Prostate gland (tissue), 2 donors: Measurements from ENCODE around the gene APOBEC3H. TPM values are rescaled to one million over a fixed set of nuclear protein-coding genes. Genes with fewer than 3 reads are reported as not detected.

ENCODE experiments used
- DNase-seq: peaks from one replicate; pipeline ENCODE4 v3.0.0-alpha.2; 2019; ENCODE audit warnings: low spot score
- H3K27ac ChIP-seq, 2 donors: fragments of 200-600 bp; sonication (generic); 2 replicates each; pipeline ENCODE4 v1.5.1; 2017 to 2019
- H3K27me3 ChIP-seq: fragments of 200-600 bp; sonication (generic); replicated peaks from 2 replicates; pipeline ENCODE4 v1.5.1; 2019; ENCODE audit not compliant: insufficient read depth
- H3K36me3 ChIP-seq, 2 donors: fragments of 200-600 bp; sonication (generic); 1 replicate in 1 of 2; 2 replicates in 1 of 2; pipeline versions ENCODE4 v1.5.1 to v1.8.1; 2017 to 2019
- H3K4me1 ChIP-seq: fragments of 200-600 bp; sonication (generic); replicated peaks from 2 replicates; pipeline ENCODE4 v1.5.1; 2019
- H3K4me3 ChIP-seq, 2 donors: fragments of 200-600 bp; sonication (generic); 2 replicates each; pipeline ENCODE4 v1.5.1; 2017 to 2019
- H3K9me3 ChIP-seq: fragments of 200-600 bp; sonication (generic); 2 replicates; pipeline ENCODE4 v1.5.1; 2017
- POLR2A ChIP-seq: fragments of 450-650 bp; IDR thresholded peaks from one replicate; pipeline ENCODE4 v1.6.1; 2016; ENCODE audit warnings: antibody characterized with exemption, mild to moderate bottlenecking
- POLR2AphosphoS5 ChIP-seq: sonication (generic); formaldehyde crosslinking; IDR thresholded peaks from one replicate; pipeline ENCODE4 v1.6.1; 2017; ENCODE audit warnings: antibody characterized with exemption
- WGBS: methylation state at CpG from one replicate; pipeline ENCODE4 v1.1.5; 2018; 5-methylcytosine and 5-hydroxymethylcytosine counted together
- intact Hi-C: fragments of 100-400 bp; cut with DNase I; formaldehyde crosslinking; loops from one replicate; pipeline ENCODE4 v1.14.2; 2022
- total RNA-seq, 2 donors: library from RNA; depleted of rRNA; stranded (reverse); fragments of >200 nt; gene quantifications; one replicate each; pipeline ENCODE4 v1.1.0, GENCODE V29; 2016
- TF ChIP-seq, protein P1 (sequence below), 4 experiments: fragments of 200-600 bp in 2 of 4; fragments of 450-650 bp in 2 of 4; sonication (generic) in 2 of 4; IDR thresholded peaks; 1 replicate in 3 of 4; 2 replicates in 1 of 4; pipeline ENCODE4 v1.5.1; 2016 to 2019; ENCODE audit warnings: antibody characterized with exemption in 4 of 4, mild to moderate bottlenecking in 2 of 4, moderate library complexity in 2 of 4

Gene APOBEC3H
- total RNA-seq, 2 donors from 2014 or later, result 4.1 TPM; not detected in 1

DNA sequence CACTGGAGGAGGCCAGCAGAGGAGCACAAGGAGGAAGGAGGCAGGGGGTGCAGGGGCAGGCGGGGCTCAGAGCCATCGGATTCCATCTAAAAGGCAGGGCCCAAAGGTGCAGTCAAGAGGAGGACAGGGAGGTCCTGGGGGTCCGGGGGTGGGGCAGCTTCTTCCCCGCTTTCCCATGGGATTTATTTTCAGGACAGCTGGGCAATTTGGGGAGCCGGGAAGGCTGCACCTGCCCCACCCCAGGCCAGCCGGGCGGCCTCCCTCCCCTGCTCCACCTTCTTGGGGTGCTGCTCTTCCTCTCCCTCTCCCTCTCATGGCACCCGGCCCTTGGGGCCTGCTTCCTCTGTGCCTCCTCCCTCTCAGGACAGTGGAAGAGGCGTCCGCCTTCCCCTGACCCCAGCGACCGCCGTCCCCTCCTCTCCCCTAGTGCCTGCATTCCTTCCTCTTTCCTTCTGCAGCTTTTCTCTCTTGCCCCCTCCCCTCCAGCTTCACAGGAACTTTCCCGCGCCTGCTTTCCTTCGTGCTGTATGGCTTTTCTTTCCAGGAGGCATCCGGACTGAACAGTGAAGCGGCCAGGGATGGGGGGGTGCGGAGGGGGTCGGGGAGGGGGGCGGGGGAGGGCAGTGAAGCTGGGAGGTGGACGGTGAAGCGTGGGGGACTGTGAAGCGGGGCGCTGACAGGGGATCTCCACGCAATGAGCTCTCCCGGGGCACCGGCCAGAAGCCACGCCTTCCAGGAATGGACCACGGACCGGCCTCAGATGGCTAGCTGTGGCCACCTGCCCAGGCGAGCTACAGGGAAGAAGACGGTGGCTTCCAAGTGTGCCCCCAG is 26.9 kb downstream of the APOBEC3H start:
- intact Hi-C loops, result loop anchor here (10.0 kb wide), 3 partner anchors 109 to 359 kb away; partner anchors contain the start of gene APOBEC3C
- no peaks in the 10 kb centered on the region for H3K36me3 ChIP-seq
- no peaks in the 10 kb centered on the region for H3K4me1 ChIP-seq
- H3K27ac ChIP-seq, result no peak overlapping the region
- no peak for DNase-seq
- no peaks in the 10 kb centered on the region for H3K9me3 ChIP-seq
- TF ChIP-seq, protein P1, sequence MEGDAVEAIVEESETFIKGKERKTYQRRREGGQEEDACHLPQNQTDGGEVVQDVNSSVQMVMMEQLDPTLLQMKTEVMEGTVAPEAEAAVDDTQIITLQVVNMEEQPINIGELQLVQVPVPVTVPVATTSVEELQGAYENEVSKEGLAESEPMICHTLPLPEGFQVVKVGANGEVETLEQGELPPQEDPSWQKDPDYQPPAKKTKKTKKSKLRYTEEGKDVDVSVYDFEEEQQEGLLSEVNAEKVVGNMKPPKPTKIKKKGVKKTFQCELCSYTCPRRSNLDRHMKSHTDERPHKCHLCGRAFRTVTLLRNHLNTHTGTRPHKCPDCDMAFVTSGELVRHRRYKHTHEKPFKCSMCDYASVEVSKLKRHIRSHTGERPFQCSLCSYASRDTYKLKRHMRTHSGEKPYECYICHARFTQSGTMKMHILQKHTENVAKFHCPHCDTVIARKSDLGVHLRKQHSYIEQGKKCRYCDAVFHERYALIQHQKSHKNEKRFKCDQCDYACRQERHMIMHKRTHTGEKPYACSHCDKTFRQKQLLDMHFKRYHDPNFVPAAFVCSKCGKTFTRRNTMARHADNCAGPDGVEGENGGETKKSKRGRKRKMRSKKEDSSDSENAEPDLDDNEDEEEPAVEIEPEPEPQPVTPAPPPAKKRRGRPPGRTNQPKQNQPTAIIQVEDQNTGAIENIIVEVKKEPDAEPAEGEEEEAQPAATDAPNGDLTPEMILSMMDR (IDR thresholded peaks at IDR 0.05), result no peak
- no peak for TF ChIP-seq POLR2A
- no peak for TF ChIP-seq POLR2AphosphoS5
- H3K27me3 ChIP-seq, result no peaks in the 10 kb centered on the region
- no peak overlapping the region for H3K4me3 ChIP-seq
- WGBS, result 37% methylated on average over 31 of the region's 33 CpGs

GRCh38 chr22:39125622-39126021 is 28.6 kb downstream of the APOBEC3H start:
- Histone ChIP-seq H3K4me1 (no peaks in the 10 kb centered on the region), H3K4me3 (no peak overlapping the region), H3K9me3 (no peaks in the 10 kb centered on the region), H3K27me3 (no peaks in the 10 kb centered on the region), H3K36me3 (no peaks in the 10 kb centered on the region), H3K27ac (no peak overlapping the region)
- TF ChIP-seq, protein P1 (IDR thresholded peaks at IDR 0.05), result no peak
- no peak for TF ChIP-seq POLR2AphosphoS5
- intact Hi-C loops, result loop anchor here (10.0 kb wide), 3 partner anchors 111 to 361 kb away; partner anchors contain the start of gene APOBEC3C
- DNase-seq, result no peak
- WGBS, result 89% methylated on average over 5 of the region's 5 CpGs

DNA sequence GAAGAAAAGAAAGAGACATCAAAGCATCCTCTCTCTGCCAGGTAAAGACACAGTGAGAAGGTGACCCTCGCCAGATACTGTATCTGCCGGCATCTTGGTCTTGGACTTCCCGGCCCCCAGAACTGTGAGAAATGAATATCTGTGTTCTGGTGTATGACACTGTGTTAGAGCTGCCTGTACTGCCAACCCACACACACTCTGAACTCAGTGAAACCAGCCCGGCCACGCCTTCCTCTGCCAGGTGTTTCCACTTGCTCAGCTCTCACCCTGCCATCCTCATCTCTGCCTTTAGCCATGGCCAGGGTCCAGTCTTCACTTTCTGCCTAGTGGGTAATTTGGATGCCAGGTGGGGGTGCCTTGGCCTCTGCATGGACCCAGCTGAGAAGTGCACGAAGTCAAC is 31.5 kb downstream of the APOBEC3H start:
- H3K9me3 ChIP-seq, result no peaks in the 10 kb centered on the region
- DNase-seq, result no peak
- intact Hi-C loops, result loop anchor here (10.0 kb wide), 3 partner anchors 114 to 364 kb away; partner anchors contain the start of gene APOBEC3C
- H3K4me3 ChIP-seq, result no peak overlapping the region
- TF ChIP-seq POLR2A (no peak), POLR2AphosphoS5 (no peak)
- TF ChIP-seq, protein P1 (IDR thresholded peaks at IDR 0.05), result no peak
- H3K27ac ChIP-seq, result no peak overlapping the region
- no peaks in the 10 kb centered on the region for H3K36me3 ChIP-seq
- H3K27me3 ChIP-seq, result no peaks in the 10 kb centered on the region
- H3K4me1 ChIP-seq, result no peaks in the 10 kb centered on the region
- WGBS, result 89% methylated on average over 6 of the region's 6 CpGs

GRCh38 chr22:39129081-39129480 is 32.0 kb downstream of the APOBEC3H start:
- intact Hi-C loops, result loop anchor here (10.0 kb wide), 3 partner anchors 114 to 364 kb away; partner anchors contain the start of gene APOBEC3C
- no peaks in the 10 kb centered on the region for H3K4me1 ChIP-seq
- no peaks in the 10 kb centered on the region for H3K36me3 ChIP-seq
- TF ChIP-seq POLR2AphosphoS5, result no peak
- no peak for TF ChIP-seq POLR2A
- TF ChIP-seq, protein P1 (IDR thresholded peaks at IDR 0.05), result no peak
- H3K27ac ChIP-seq, result no peak overlapping the region
- H3K4me3 ChIP-seq, result no peak overlapping the region
- no peak for DNase-seq
- H3K27me3 ChIP-seq, result no peaks in the 10 kb centered on the region
- H3K9me3 ChIP-seq, result no peaks in the 10 kb centered on the region
- WGBS, result 80% methylated on average over 4 of the region's 4 CpGs

DNA sequence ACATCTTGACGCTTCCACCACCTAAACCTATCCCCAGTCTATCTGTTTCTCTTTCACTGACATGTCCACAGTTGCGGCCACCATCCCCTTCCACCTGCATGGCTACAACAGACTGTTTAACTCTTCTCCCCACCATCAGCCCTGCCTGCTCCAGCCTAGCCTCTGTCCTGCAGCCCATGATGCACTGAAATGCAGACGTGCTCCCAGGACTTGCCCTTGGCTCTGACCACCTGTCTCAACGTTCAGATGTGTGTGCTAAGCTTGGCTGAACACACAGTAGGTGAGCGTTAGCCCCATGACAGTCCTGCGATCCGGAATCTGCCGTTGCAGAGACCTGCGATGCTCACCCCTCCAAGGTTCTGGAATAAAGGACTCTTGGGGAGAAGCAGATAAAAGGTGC is 32.7 kb downstream of the APOBEC3H start:
- Histone ChIP-seq H3K9me3 (no peaks in the 10 kb centered on the region), H3K36me3 (no peaks in the 10 kb centered on the region), H3K27me3 (no peaks in the 10 kb centered on the region), H3K4me3 (no peak overlapping the region), H3K27ac (no peak overlapping the region), H3K4me1 (peaks cover 3% of the 10 kb centered on the region)
- WGBS, result 91% methylated on average over 9 of the region's 9 CpGs
- DNase-seq, result no peak
- no peak for TF ChIP-seq POLR2AphosphoS5
- TF ChIP-seq POLR2A, result no peak
- TF ChIP-seq, protein P1 (IDR thresholded peaks at IDR 0.05), result no peak
- intact Hi-C loops, result loop anchor here (10.0 kb wide), 3 partner anchors 115 to 365 kb away; partner anchors contain the start of gene APOBEC3C
